Measurements from ENCODE around the gene VILL.

The VILL gene

DNA sequence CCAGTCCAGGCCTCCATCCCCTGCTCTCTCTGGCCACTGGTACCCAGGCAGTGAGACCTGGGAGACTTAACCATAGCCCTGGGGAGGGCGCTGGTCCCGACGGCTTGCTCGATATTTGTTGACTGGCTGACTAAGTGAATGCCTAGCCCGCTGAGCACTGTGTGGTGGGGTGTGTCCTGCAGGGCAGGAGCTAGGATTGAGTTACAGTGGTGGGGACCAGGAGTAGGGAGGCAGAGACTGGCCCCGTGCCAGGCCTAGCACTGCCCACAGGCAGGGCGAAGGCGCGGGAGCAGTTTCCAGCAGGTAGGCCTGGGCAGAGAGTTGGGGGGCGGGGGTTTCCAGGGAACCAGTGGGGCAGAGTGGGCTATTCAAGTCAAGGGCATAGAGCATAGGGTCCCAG is at the start of gene VILL:
Gene VILL, plus strand, starts transcription at position 260 of the 400 bp plus-strand sequence. CDS start 2,887 bp downstream, outside the sequence.
- no peak for DNase-seq

DNA sequence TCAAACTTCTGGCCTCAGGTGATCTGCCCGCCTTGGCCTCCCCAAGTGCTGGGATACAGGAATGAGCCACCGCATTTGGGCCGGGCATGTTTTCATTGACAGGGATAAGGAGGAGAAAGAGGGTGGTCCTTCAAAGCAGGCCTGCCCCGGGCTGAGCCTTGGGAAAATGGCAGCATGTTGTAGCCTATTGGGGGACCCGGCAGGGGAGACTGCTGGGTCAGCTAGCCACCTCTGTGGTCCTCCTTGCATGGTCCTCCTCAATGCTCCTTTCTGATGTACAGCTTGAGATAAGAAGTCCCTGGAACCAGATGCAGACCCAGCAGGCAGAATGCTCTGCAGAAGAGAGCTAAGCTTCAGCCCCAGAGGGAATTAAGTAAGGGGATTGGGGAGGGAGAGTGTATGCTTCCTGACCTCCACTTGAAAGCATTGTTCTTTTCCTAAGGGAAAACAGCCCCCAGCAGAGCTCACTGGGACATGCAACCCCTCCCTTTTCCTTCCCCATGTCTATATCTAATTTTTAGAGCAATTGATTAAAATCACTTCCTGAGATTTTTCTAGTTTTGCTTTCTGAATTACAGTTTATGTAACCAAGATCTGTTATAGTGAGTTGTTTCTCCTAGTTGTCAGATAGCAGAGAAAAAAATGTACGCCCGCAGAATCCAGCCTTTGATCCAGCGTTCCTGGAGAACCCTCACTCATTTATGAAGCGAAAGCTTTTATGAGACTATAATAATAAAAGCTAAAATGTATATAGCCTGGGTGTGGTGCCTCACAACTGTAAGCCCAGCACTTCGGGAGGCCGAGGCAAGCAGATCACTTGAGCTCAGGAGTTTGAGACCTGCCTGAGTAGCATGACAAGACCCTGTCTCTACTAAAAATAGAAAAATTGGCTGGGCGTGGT is 48.7 kb upstream of the VILL start:
- DNase-seq: no peak

- no peak for DNase-seq
Observed at GRCh38 chr3:37942646-37943045, 47.9 kb upstream of the VILL start.

DNA sequence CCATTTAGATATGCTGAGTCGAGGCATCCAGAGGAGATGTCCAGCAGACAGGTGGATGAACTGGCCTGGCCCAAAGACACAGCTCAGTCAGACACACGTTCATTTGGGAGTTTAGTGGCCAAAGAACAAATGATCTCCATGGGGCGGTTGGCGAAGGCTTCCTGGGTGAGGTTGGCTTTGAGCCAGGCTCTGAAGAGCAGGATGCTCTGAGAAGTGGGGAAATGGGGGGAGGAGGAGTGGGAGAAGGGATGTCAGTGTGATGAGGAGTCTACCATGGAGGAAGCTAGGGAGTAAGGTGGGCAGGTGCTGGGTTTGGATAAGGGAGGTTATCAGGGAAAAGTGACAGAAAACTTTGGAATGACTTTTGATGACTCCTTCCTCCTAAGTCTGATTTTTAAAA is 47.5 kb upstream of the VILL start:
- no peak for DNase-seq

GRCh38 chr3:37943631-37944314 is 46.8 kb upstream of the VILL start:
- DNase-seq: no peak

DNA sequence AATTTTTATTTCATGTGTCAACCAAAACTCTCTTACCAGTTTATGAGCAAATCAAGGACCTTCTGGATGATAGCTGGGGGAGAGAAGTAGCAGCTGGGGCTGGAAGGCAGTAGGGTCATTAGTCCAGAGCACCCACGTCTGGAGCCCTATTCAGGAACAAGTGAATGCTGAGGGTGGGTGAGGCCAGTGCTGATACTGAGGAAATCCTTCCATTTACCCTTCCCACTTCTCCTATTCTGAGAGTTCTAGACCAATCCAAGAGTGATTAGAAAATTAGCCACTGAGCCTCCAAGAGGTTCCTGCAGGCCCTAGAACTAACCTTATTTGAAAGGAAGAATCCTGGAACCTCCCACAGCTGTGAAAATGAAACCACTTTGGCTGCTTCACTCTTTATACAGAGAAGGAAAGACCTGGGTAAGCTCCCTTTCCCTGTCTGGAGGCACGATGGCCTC is 46.2 kb upstream of the VILL start:
- DNase-seq: no peak

GRCh38 chr3:37945156-37945806 is 45.3 kb upstream of the VILL start:
- no peak for DNase-seq

DNA sequence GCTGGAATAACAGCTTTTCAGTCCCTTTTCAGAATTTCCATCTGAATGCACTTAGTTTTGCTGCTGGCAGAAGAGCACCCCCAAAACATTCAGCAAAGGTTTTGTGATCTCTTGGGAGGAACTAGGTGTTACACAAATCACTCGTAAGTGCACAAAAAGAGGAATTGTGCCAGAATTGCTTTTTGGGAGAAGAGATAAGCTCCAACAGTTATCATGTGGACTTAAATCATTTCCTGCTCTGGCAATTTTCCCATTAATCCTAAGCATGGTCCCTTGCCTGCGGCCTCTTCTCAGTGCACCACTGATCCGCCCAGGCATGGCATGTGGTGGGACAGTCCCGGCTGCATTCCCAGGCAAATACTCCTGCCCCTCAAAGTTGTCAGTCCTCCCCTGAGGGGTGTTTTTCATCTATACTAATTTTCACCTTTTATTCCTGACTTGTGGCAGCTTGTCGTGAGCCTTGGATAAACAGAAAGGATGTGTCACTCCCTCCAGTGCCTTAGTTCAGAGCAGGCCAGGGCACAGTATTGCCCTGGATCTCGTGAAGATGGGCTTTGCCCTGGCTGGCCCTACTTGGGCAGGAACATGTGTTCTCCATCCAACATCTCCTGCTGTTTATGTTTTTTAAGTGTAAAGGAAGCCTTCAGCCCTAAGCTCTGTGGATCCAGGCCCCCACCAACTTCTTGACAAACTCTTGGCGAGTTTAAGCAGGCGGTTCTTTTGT is 44.6 kb upstream of the VILL start:
- no peak for DNase-seq

DNA sequence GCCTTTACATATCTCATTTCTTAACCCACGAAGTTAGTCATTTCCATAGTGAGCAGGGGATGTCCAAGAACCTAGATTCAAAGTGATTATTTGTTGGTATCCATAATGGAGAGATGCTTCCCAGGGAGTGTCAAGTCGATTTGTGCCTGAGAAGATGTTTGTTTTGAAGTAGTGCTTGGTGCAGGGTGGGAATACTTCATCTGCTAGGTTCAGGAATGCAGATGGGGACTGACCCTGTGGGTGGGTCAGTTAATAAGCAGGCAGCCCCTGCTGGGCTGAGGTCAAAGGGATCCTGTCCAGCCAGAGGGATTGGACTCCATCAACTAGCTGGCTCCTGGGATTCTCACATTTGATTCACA is 44.1 kb upstream of the VILL start:
- no peak for DNase-seq

DNA sequence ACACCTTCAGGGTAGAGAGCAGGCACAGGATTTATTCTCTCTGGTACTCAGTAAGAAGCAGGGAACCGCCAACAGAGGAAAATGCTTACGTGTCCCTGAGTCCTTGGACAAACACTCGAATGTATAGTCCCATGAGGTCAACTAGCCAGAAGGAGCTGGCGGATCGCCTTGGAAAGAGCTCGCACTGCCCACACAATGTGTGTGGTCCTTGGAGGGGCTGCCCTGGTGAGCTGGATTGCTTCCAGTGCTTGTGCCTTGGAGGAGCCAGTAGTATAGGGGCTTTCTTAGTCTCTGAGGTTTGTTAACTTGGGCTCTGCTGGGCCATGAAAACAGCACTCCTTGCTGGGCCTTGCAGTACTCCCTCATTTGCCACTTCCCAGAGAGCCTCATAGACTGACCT is 40.7 kb upstream of the VILL start:
- DNase-seq: no peak

- no peak for DNase-seq
Observed at GRCh38 chr3:37952564-37952963, 38.0 kb upstream of the VILL start.

- no peak for DNase-seq
Observed at GRCh38 chr3:37953226-37953625, 37.4 kb upstream of the VILL start.

DNA sequence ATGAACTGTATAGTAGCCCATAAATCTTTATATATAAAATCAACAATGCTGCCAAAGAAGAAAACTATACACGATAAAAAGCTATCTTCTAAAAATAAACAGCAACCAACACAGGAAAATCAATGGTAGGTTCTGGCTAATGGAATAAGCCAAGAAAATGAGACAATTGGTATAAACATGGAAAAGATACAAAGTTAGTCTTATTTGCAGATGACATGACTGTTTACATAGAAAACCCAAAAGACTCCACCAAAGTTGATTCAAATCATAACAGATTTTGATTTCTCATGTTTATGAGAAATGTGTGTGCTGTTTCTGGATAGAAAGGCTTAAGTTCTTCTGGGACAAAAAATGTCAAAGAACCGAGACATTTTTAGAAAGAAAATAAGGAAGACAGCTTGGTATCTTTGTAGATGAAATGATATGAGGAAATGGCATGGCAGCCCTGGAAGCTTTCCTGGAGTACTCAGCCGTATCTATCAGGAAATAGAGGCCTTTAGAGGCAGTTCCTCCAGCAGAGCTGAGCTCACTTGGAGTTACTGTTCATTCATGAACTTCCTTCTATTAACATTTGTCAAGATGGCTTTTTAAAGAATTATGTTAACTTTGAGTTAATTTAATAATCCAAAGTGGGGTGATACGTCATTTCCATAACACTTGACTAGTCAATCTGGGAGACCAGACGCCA is 36.7 kb upstream of the VILL start:
- no peak for DNase-seq

GRCh38 chr3:37954881-37955280 is 35.7 kb upstream of the VILL start:
- DNase-seq: no peak

DNA sequence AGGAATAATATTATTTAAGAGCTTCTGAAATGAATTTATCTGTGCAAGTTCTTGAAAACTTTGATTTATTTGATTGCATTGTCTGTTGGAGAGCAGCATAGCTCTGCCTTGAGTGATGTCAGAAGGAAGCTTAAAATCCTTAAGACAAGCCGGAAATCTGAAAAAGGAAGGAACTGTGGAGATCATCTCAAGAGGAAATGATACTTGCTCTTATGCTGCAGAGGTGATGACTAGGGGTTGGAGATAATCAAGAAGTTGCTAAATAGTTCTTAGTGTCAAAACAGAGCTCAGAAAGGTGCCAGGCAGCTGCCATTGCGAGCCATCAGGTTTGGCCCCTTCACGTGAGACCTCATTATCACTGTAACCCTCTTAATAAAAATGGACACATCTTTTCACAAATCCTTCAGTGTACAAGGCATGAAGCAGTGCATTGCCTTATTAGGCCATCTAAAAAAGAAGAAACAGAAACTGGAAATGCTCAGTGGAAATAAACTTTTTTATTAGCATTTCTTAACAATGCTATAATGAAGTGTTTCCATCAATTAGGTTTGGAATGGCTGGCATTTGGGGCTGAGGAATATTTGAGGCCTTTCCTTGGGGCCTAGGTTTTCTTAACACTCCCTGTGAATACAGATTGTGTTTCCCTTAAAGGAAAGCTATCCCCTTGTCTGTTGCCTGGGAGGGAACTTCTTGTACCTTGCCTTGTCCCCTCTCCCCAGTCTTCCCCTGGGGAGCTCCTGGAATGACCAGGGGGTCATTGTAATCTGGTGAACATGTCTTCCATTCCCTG is 34.5 kb upstream of the VILL start:
- no peak for DNase-seq

GRCh38 chr3:37956723-37957538 is 33.7 kb upstream of the VILL start:
- DNase-seq: no peak

DNA sequence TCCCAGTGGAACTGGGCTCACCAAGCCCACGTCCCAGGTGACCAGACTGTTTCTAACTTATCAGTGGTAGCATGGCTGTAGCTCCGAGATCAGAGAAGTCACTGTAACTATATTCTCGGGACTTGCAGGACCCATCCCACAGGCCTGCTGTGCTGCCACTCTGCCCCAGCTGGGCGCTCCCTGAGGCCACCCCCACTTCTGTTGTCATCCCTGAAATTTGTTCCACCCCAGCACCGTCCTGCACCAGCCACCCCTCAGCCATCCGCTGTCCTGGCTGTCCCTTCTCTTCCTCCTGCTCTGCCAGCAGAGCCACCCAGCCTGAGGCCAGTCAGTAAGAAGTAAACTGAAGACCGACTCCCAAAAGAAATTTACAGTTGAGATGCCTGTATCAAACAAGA is 33.0 kb upstream of the VILL start:
- DNase-seq: no peak

DNA sequence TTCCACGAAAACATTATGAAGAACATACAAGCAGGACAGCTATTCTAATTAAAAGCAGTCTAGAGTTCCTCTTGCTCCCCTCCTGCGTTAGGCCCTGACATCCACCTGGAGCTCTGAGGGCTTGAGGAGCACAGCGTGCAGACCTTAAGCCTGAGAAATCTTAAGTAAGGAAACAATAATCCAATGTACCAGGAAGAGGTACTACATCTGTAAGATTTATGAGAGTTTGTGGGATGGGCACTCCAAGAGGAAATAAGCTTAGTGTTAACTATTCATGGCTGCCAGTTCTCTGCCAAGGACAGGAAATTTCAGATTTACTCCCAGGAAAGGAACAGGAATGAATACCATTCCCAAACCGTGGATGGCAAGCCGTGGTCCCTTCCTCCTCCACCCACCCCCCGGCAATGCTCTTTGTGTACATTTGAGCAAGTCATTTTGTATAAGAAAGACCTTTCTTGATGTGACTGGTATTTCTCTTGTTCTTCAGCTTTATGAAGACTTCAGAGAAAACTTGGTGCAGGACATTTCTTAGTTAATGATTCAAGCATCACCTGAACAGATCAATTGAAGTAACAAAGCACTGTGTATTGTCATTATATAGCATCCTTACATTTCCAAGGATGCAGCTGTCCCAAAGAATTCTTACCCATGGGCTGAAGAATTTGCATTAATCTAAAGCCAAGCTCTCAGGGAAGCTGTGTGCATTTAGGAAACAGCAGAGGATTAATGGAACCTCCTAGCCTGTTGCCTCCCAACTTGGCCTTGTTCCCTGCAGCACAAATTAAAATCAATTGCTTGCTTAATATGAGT is 28.8 kb upstream of the VILL start:
- no peak for DNase-seq

GRCh38 chr3:37963016-37963415 is 27.6 kb upstream of the VILL start:
- no peak for DNase-seq

DNA sequence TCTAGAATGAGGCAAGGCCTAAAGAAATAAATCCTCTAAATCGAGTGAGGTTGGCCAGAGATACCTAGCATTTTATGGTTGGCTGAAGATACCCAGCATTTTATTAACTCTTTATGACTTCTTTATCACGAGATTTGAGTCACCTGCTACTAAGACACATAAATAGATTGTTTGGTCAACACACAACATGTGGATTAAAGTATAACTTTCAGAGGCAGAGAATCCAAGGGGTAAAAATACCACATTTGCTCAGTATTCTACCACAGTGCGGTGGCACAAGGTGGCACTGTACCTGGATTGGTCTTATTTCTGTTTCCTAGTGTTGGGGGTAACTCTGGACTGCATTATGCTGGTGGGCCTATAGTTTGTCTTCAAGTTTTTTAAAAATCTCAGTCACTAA is 27.0 kb upstream of the VILL start:
- DNase-seq: no peak
